Amniotic stem cell (primary cell): Measurements from ENCODE around the gene FMNL2.
"Not testable (repeated sequence)": the region's sequence is repeated elsewhere in the genome, so short reads cannot be mapped to it uniquely, and the experiment has no call there.

Experiments
- DNase-seq: peaks from one replicate; lab custom pipeline; 2025; lab: John Stamatoyannopoulos, UW

The FMNL2 gene

GRCh38 chr2:152335016-152335725 lies at the start of gene FMNL2:
Gene FMNL2, plus strand, starts transcription at chr2:152335174.
- peak; percentile 53 for DNase-seq

- no peak for DNase-seq
These were observed 42.0 kb upstream of the FMNL2 start for GRCh38 chr2:152292991-152293390.

GRCh38 chr2:152297715-152298114 lies 37.3 kb upstream of the FMNL2 start:
- no peak for DNase-seq

- no peak for DNase-seq
These were observed 36.2 kb upstream of the FMNL2 start for GRCh38 chr2:152298754-152299153.

GRCh38 chr2:152301131-152301530 lies 33.8 kb upstream of the FMNL2 start:
- DNase-seq: no peak

- DNase-seq: no peak
These were observed 31.0 kb upstream of the FMNL2 start for GRCh38 chr2:152303951-152304350.

- no peak for DNase-seq
These were observed 30.1 kb upstream of the FMNL2 start for GRCh38 chr2:152304836-152305235.

GRCh38 chr2:152307863-152308262 lies 27.1 kb upstream of the FMNL2 start:
- no peak for DNase-seq

- no peak for DNase-seq
These were observed 25.4 kb upstream of the FMNL2 start for GRCh38 chr2:152309352-152310214.

- DNase-seq: no peak
These were observed 15.0 kb upstream of the FMNL2 start for GRCh38 chr2:152319822-152320570.

GRCh38 chr2:152320814-152321213 lies 14.2 kb upstream of the FMNL2 start:
- DNase-seq: no peak

- DNase-seq: no peak
These were observed 12.8 kb upstream of the FMNL2 start for GRCh38 chr2:152322222-152322621.

GRCh38 chr2:152325126-152325525 lies 9.8 kb upstream of the FMNL2 start:
- DNase-seq: not testable (repeated sequence)

GRCh38 chr2:152326710-152327109 lies 8.3 kb upstream of the FMNL2 start:
- DNase-seq: no peak

- DNase-seq: no peak
These were observed 7.0 kb upstream of the FMNL2 start for GRCh38 chr2:152328013-152328412.

GRCh38 chr2:152330235-152330866 lies 4.6 kb upstream of the FMNL2 start:
- no peak for DNase-seq

GRCh38 chr2:152334701-152335015 lies 316 bp upstream of the FMNL2 start:
- DNase-seq: no peak

GRCh38 chr2:152335726-152336118 lies 748 bp downstream of the FMNL2 start:
- no peak for DNase-seq

GRCh38 chr2:152336119-152336853 lies 1.3 kb downstream of the FMNL2 start:
- no peak for DNase-seq

GRCh38 chr2:152336854-152337510 lies 2.0 kb downstream of the FMNL2 start:
- DNase-seq: no peak

GRCh38 chr2:152337511-152337903 lies 2.5 kb downstream of the FMNL2 start:
- no peak for DNase-seq
